Left ventricle myocardium inferior (tissue), 1 donor: ENCODE measurements around the gene KLHL20. TPM values are rescaled to one million over a fixed set of nuclear protein-coding genes. Genes with fewer than 3 reads are reported as not detected.
"Not testable (repeated sequence)": the region's sequence is repeated elsewhere in the genome, so short reads cannot be mapped to it uniquely, and the experiment has no call there.

ENCODE experiments used
- DNase-seq: peaks from one replicate; pipeline ENCODE4 v3.0.0-alpha.2; 2020
- H3K27ac ChIP-seq: fragments of 200-600 bp; replicated peaks from 2 replicates; pipeline ENCODE4 v1.8.0; 2021
- H3K27me3 ChIP-seq: fragments of 200-600 bp; 2 replicates; pipeline ENCODE4 v1.8.0; 2021; ENCODE audit warnings: low read depth
- H3K36me3 ChIP-seq: fragments of 200-600 bp; 2 replicates; pipeline ENCODE4 v1.8.0; 2021
- H3K4me1 ChIP-seq: fragments of 200-600 bp; 2 replicates; pipeline ENCODE4 v1.8.0; 2021
- H3K4me3 ChIP-seq: fragments of 200-600 bp; 2 replicates; pipeline ENCODE4 v1.8.0; 2021; ENCODE audit warnings: mild to moderate bottlenecking, moderate library complexity
- H3K9me3 ChIP-seq: fragments of 200-600 bp; replicated peaks from 2 replicates; pipeline ENCODE4 v1.8.0; 2021
- intact Hi-C: fragments of 100-400 bp; cut with micrococcal nuclease; formaldehyde crosslinking; loops from one replicate; pipeline ENCODE4 v1.11.0; 2022
- total RNA-seq: library from RNA; stranded (reverse); fragmentation: NEBNext Ultra II Directional; extraction: Animal tissue kit (Norgen Biotek cat#: 25700); gene quantifications from one replicate; pipeline ENCODE4 v1.2.1, GENCODE V29; 2021
- TF ChIP-seq, protein P1 (sequence below): fragments of 200-600 bp; IDR thresholded peaks from 2 replicates; pipeline ENCODE4 v1.8.0; 2021; ENCODE audit warnings: antibody characterized with exemption, mild to moderate bottlenecking, borderline replicate concordance
- donor health status: DM: no; HTN: yes; CAD: no; lungs with severe emphysema.

The KLHL20 gene
- total RNA-seq, 1 donor from 2014 or later: 16.2 TPM

DNA sequence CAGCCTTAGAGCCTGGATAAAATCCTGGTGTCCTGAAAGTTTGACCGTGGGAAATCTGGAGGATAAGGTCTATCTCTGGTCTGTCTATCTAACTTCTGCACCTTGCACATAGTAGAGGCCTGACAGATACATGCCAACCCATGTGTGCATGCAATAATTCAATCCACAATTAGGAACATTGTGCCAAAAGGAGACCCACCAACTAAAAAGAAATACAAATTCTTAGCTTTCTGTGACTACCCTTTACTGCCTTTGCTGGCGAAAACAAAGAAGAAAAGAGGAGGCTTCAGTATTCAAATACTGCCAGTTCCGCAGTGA is 381 bp upstream of the KLHL20 start:
- intact Hi-C loops: loop anchor here (10.0 kb wide), 1 partner anchor 290 kb away; no protein-coding TSS in a partner anchor
- H3K4me1 ChIP-seq: peaks cover 36% of the 10 kb centered on the region
- peaks cover 9% of the 10 kb centered on the region for H3K27me3 ChIP-seq
- H3K4me3 ChIP-seq: peak overlapping the region; percentile 93
- TF ChIP-seq, protein P1, sequence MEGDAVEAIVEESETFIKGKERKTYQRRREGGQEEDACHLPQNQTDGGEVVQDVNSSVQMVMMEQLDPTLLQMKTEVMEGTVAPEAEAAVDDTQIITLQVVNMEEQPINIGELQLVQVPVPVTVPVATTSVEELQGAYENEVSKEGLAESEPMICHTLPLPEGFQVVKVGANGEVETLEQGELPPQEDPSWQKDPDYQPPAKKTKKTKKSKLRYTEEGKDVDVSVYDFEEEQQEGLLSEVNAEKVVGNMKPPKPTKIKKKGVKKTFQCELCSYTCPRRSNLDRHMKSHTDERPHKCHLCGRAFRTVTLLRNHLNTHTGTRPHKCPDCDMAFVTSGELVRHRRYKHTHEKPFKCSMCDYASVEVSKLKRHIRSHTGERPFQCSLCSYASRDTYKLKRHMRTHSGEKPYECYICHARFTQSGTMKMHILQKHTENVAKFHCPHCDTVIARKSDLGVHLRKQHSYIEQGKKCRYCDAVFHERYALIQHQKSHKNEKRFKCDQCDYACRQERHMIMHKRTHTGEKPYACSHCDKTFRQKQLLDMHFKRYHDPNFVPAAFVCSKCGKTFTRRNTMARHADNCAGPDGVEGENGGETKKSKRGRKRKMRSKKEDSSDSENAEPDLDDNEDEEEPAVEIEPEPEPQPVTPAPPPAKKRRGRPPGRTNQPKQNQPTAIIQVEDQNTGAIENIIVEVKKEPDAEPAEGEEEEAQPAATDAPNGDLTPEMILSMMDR: no peak
- DNase-seq: no peak
- H3K27ac ChIP-seq: peak overlapping the region; percentile 96
- no peaks in the 10 kb centered on the region for H3K9me3 ChIP-seq
- peaks cover 7% of the 10 kb centered on the region for H3K36me3 ChIP-seq

GRCh38 chr1:173715538-173715844 is 710 bp downstream of the KLHL20 start:
- peaks cover 7% of the 10 kb centered on the region for H3K36me3 ChIP-seq
- peak overlapping the region; percentile 93 for H3K4me3 ChIP-seq
- intact Hi-C loops: loop anchor here (10.0 kb wide), 1 partner anchor 291 kb away; no protein-coding TSS in a partner anchor
- H3K27me3 ChIP-seq: peaks cover 4% of the 10 kb centered on the region
- DNase-seq: no peak
- peaks cover 38% of the 10 kb centered on the region for H3K4me1 ChIP-seq
- no peaks in the 10 kb centered on the region for H3K9me3 ChIP-seq
- H3K27ac ChIP-seq: peak overlapping the region; percentile 96
- TF ChIP-seq, protein P1: no peak

- no peak overlapping the region for H3K4me3 ChIP-seq
- intact Hi-C loops: loop anchor here (10.0 kb wide), 1 partner anchor 292 kb away; no protein-coding TSS in a partner anchor
- H3K9me3 ChIP-seq: no peaks in the 10 kb centered on the region
- TF ChIP-seq, protein P1: no peak
- H3K27ac ChIP-seq: no peak overlapping the region
- H3K36me3 ChIP-seq: peaks cover 11% of the 10 kb centered on the region
- H3K4me1 ChIP-seq: peaks cover 39% of the 10 kb centered on the region
- no peak for DNase-seq
- no peaks in the 10 kb centered on the region for H3K27me3 ChIP-seq
Observed at GRCh38 chr1:173717238-173717637, 2.5 kb downstream of the KLHL20 start.

DNA sequence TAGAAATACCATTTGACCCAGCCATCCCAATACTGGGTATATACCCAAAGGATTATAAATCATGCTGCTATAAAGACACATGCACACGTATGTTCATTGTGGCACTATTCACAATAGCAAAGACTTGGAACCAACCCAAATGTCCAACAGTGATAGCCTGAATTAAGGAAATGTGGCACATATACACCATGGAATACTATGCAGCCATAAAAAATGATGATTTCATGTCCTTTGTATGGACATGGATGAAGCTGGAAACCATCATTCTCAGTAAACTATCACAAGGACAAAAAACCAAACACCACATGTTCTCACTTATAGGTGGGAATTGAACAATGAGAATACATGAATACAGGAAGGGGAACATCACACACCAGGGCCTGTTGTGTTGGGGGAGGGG is 16.6 kb downstream of the KLHL20 start:
- intact Hi-C loops, H3K27ac ChIP-seq, H3K4me1 ChIP-seq, DNase-seq, H3K27me3 ChIP-seq, H3K9me3 ChIP-seq, H3K4me3 ChIP-seq: not testable (repeated sequence)
- peaks cover 37% of the 10 kb centered on the region for H3K36me3 ChIP-seq

DNA sequence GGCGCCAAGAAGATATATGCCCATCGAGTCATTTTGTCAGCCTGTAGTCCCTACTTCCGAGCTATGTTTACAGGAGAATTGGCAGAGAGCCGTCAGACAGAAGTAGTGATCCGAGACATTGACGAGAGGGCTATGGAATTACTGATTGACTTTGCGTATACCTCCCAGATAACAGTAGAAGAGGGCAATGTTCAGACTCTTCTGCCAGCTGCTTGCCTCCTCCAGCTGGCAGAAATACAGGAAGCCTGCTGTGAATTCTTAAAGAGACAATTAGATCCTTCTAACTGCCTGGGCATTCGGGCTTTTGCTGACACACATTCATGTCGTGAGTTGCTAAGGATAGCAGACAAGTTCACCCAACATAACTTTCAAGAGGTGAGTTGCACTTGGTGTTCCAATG is 19.1 kb downstream of the KLHL20 start:
- no peak overlapping the region for H3K4me3 ChIP-seq
- H3K27ac ChIP-seq: no peak overlapping the region
- TF ChIP-seq, protein P1: no peak
- no peak for DNase-seq
- H3K27me3 ChIP-seq: no peaks in the 10 kb centered on the region
- peaks cover 6% of the 10 kb centered on the region for H3K4me1 ChIP-seq
- H3K9me3 ChIP-seq: peaks cover 20% of the 10 kb centered on the region
- peaks cover 41% of the 10 kb centered on the region for H3K36me3 ChIP-seq
- intact Hi-C loops: no loop called here

- H3K27me3 ChIP-seq, intact Hi-C loops, DNase-seq, H3K27ac ChIP-seq, H3K4me1 ChIP-seq, H3K4me3 ChIP-seq: not testable (repeated sequence)
- peaks cover 14% of the 10 kb centered on the region for H3K9me3 ChIP-seq
- H3K36me3 ChIP-seq: peaks cover 47% of the 10 kb centered on the region
Observed at GRCh38 chr1:173736104-173736503, 21.3 kb downstream of the KLHL20 start.
